GM18499 (cell line): ENCODE measurements around the gene GAS2.

Experiments used
- ATAC-seq: cut with Tn5 transposase; IDR thresholded peaks from one replicate; pipeline ENCODE4 v1.9.1; 2021; ENCODE audit warnings: moderate number of reproducible peaks; ENCODE audit not compliant: insufficient read depth, unreplicated experiment

The GAS2 gene

DNA sequence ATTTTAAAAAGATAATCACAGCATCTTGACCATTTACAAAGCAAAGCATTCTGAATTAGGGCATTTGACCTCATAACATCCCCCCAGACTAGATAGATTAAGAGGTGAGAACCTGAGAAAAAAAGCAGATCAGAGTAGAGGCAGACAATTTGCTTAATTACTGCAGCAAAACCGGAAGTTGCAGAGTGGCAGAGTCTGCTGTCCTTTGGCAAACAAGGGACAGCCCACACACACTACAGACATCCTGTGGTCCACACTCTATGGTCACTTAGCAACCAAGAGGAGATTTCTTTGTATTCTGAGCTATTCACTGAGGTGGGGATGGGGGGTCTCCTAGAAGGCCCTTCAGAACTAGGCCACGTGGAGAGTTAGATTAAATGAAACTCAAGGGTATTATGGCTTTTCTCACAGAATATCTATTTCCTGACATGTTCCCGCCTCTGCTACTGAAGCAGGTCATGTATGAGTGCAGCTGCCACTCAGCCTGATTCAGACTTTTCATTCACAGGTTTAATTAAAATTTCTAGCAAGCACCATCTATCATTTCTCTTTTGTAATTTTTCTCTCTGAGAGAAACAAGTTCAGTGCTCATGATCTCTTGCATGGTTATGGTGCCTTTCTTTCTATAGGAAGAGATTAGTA is 114.7 kb downstream of the GAS2 start:
- ATAC-seq: peak; percentile 76

DNA sequence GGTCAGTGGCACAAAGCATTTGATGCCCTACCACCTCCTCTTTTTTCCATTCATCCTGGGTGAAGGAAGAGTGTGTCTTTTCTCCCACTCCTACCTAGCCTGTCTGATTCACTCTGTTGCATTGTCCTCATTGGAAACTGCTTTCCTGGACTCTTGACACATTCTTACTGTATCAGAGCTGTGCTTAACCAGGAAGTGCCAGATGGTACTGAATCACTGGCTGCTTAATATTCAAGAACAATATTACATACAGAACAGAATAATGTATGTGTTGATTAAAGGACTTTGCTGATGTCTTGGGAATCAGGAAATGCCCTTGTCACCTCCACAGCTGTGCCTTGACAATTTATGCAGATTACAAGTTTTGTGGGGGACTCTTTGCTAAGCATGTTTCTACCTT is 118.8 kb downstream of the GAS2 start:
- ATAC-seq: no peak

DNA sequence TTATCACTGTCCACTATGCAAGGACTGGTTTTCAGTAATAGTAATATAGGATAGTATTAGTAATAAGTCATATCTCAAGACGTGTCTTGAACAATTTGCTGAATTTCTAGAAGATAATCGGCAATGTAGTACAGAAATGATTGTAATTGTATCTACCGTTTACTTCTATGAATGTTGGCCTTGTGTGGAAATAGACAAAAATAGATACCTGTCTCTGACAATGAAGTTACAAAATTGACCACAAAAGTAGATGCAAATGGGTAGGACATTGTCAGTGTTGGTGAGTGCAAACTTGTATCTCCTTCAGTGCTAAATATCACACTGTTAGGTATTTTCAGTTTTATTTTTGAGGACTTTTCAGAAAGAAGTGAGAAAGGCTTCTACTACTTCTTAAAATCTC is 120.1 kb downstream of the GAS2 start:
- peak; percentile 96 for ATAC-seq

DNA sequence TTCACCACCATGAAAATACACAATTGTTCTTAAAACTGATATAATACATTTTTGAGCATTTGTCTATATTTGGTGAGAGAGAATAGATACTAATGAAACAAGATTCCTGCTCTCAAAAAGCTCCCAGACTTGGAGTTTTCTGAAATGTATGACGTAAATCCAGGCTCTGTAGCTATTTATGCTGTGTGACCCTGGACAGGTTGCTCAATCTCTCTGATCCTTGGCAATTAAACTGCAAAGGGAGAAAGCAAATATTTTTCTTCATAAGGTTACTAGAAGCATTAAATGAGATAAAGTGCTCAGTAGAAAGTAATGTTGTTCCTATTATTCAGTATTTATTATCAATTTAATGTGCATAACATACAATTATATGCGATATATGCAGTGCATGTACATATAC is 120.6 kb downstream of the GAS2 start:
- no peak for ATAC-seq

DNA sequence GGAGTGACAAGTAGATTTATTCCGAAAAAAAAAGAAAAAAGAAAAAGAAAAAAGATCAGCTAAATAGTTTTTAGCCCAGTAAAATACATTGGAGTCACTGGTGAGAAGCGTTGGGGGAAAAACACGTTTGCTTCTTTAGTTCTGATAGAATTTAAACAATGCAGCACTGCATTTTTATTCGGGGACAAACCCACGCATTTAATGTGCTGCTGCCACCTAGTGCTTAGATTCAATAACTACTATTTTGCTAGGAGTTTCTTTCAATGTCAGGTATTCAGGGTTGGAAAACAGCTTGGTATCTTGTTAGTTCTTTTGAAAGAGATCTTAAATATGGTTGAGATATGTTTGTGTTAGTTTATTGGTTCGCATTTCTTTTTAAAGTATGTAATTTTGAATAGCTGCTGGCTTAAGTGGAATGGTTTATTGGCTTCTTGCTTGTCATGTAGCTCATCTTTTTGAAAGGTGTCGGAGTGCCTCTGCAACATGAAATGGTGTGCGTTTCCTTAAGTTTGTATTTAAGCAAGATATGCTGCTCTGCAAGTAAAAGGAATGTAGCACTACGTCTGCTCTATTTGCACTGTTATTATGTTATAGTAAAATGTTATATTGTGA is 121.2 kb downstream of the GAS2 start:
- ATAC-seq: no peak

DNA sequence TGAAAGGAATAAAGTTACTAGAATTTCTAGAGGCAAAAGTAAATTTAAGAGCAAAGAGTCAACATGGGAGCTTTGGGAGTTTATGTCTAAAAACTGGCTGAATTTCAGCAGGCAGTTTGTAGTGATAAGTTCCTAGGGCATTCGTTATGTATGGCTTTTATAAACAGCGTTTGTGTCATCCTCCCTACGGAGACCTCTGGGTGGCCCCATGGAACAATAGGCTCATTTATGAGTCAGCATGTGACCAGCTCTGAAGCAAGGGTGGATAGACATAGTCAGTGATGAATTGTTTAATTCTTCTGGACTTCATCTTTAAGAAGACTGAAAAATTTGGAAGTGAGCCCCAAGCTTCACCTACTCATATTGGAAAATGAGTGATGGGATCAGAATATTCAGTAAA is 126.1 kb downstream of the GAS2 start:
- ATAC-seq: no peak

DNA sequence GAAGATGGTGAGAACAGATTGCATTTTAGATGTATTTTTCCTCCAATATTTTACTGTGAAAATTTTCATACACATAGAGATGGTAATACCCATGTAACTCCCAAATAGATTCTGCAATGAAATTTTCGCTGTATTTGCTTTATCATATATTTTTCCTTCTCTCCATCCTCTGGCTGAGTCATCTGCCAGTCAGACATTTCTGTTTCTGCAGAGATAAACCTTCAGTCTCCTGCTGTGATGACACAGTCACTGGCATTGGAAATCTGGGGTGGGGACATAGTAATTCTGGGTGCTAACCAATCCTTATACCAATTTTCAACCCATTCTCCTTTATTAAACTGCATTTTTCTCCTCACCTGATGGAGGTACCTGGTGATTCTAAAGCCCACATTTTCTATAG is 129.5 kb downstream of the GAS2 start:
- no peak for ATAC-seq

DNA sequence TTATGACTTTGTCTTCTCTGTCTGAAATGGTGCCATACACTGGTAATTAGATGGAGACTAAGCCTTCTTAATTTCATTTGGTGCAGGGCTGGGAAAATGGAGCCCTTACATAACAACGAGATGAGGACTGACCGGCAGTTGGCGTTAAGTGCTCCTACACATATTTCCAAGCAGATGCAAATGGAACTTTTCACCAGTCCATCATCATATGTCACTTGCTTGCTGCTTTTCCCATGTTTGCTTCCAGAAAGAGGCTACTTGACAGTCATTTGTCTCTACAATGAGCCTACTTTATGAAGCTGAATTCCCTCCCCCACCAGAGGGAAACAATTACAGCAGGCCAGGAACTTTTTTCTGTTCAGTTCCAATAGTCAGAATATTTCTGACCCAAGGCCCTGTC is 130.6 kb downstream of the GAS2 start:
- ATAC-seq: no peak

DNA sequence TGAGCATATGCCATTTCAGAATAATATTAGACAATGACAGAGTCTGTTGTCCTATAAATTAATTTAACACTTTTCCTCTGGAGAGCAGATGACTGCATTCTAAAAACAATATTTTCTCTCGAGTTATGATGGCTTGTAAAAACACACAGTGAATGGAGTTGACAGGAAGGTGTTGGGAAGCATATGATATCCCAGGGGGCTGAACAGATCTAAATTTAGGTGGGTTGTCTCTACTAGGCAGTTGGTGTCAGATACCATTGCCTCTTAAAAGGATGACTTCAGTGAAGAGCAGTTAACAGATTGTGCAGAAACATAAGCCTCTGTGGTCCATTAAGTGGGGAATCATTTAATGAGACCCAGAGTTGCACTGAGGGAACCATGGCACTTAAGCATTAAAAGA is 132.5 kb downstream of the GAS2 start:
- ATAC-seq: no peak

DNA sequence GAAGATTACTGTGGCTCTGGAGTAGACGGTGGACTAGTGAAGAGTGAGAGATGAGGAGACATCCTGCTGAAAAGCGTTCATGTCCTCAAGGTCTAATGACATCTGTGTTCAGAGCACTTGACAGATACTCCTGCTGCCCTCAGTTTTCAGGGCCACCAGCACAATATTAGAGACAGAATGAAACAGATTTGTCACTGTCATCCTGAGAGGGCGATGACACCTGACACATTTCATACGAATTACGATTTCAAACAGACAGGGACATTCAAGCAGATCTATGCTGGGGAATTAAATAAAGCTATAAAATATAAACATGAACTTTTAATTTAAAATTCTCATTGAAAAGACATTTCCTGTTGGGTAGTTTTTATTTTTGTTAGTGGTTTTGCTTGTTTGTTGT is 134.1 kb downstream of the GAS2 start:
- ATAC-seq: no peak

DNA sequence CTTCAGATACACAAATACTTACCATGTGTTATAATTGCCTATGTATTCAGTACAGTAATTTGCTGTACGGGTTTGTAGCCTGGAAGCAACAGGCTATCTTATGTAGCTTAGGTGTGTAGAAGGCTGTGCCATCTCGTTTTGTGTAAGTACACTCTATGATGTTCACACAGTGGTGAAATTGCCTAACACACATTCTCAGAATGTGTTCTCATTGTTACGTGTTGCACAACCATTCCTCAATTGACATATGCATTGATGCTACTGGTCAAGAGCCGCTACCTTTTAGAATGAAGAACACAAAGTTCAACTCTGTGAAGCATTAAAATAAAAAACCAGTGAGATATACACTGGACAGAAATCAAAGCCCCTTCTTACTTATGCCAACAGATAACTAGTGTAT is 136.4 kb downstream of the GAS2 start:
- no peak for ATAC-seq

DNA sequence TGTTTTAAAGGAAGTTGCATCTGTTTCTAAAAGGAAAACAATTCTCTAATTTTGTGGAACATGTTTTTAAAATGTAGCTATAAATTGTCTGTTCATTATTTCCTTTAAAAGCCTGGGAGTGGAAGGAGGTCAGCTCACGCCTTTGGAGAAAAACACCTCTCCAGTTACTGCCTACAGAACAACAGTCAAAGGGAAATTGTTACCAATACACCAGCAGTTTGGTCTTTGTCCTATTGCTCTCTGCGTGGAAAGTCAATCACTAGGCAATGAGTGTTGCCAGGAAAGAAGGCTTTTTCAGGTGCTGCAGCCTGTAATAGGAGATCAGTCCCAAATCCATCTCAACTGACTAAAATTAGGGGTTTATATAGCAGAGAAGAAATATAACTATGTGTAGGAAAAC is 141.0 kb downstream of the GAS2 start:
- no peak for ATAC-seq

DNA sequence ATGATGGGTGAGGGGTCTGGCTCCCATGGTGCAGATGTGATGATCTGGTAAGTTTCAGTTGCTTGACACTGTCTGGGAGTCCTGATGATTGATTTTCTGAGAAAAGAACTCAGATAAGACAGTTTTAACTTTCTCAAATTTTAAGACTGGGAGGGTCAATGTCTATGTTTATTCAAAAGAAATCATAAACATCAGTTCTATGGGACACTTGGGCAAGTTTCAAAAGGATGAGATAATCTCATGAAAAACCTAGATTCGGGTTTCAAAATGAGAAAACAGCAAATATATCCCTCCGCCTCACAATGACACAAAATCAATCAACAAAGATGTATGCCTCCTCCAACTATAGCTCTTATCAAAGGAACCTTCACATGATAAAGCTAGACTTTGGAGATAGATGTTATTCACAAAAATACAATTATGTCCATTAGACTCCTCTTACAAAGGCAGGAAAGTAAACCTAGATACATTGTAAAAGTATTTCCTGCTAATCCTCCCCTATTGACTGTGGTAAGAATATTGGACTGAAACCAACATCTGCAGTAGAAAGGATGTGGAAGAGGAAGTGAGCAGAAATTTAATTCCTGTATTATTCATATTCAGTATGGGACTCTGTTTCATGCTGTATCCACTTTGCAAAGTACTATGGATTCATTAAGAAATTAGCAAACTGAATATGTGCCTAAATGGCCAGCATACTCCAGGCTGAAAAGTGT is 141.6 kb downstream of the GAS2 start:
- peak; percentile 97 for ATAC-seq

DNA sequence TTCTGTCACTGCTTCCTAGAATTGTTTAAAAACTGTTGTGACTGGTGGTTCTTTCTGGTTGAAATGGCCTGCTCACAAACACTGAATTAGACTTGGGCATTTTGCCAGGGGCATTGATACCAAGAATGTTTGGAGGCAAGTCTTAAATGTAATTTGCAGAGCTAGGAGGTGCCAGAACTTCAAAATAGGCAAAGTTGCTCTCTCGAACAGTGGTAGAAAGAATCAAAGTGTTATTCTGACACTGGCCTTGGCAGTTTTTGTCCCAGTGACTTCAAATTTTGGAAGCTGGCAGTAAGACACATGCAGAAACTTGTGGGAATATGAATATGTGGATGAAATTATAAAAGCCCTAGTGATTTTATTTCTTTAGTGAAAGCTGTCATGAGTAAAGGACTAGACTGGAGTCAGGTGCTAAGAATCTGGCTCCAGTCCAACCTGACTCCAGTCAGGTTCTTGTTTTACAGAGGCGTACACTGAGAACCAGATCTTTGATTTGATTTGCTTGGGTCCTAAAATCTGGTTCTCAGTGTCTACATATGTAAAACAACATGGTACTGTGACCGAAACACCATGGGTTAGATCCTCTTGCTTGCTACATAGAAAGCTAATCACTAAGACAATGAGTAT is 142.3 kb downstream of the GAS2 start:
- ATAC-seq: no peak

DNA sequence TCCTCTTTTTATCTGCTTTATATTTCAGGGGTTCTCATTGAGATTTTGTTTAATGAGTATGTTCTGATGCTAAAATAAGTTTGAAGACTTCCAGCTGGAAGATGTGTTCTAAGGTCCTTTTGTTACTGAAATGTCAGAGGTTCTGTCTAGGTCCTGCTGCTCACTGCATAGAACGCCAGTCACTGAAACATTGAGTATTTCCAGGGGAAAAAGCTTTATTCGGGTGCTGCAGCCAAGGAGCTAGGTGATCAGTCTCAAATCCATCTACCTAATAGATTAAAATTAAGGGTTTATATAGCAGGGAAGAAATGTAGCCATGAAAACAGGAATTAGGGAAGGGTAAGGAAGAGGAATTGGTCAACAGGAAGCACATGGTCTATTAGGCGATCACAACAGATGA is 143.5 kb downstream of the GAS2 start:
- ATAC-seq: no peak

DNA sequence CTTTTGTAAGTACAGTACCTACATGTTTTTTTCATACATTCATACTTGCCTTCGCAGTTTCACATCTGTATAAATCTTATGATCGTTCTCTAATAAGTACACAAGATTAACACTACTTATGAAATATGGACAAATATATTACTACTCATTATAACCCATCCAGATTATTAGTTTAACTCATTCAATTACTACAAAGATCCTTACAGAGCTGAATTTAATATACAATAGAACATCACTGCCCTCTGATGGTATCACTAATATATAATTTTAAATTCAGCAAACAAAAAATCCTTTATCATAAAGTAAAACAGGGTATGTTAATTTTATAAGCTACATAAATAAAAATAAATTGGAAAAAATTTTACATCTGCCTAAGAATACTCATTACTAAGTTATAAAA is 155.8 kb downstream of the GAS2 start:
- ATAC-seq: no peak

DNA sequence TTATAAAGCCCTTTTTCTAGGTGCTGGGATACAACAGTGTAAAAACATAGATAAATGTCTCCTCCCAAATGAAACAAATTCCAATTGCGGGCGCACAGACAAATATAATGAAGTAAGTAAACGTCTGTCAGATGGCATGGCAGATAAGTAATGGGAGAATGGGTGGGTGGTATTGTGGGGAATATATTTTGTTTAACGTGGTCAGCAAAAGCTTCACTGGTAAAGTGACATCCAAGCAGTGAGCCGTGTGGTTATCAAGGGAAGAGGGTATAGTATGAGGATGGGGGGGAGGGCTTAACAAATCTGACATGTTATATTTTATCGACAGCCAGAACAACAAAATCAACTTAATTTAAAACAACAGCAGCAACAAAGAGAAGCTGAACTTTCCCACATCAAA is 162.0 kb downstream of the GAS2 start:
- no peak for ATAC-seq

DNA sequence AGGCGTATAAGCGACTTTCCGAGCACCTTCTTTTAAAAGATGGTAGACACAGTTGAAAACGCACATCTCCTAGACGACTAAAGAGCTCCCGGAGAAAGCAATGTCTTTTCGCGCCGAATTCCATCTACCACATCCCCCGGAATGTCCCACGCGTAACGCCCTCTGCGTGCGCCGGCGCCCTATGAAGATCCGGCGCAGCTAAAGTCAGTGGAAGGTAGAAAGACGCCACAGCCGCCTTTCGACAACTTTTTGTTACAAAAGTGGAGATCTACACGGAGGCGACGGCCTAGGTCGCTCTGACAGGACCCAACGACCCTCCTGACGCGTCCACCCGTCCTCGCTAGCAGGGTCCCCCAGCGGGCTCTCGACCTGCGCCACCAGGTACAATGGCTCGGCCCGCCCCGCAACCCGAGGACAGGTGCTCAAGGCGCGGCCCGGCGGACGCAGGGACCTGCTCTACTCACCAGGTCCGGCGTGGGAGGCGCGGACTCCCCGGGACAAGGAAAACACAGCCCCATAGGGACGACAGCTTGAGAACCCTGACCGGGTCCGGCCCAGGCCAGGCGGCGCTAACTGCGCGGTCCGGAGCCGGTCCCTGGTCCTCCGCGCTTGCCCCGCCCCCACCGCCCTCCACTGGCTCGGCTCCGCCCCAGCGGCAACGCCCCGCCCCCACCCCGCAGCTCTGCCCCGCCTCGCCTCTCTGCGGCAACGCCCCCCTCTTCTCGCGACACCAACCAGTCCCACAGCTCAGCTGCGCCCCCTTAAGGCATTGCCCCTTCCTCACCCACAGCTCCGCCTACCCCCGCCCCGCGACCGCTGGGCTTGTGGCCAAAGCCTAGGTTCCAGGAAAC is 163.0 kb downstream of the GAS2 start, which contains the start of gene SVIP:
Gene SVIP (minus strand): TSS at position 571 of the 851 bp plus-strand sequence. CDS start 53 bp downstream, at position 518.
- ATAC-seq: peak; percentile 86

DNA sequence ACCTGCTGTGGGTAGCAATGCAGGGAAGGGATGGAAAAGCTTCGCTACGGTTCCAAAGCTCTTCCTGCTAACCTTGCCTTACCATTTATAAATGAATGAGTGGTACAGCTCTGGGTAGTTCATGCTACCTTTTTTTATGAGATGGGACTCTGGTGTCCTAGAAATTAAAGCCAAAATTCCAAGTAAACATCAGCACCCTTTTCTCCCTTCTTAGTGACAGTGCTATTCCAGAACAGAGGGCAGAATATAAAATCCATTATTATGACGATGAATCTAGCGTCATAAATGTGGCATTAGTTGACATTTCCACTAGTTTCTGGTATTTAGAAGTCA is 163.6 kb downstream of the GAS2 start:
- no peak for ATAC-seq

DNA sequence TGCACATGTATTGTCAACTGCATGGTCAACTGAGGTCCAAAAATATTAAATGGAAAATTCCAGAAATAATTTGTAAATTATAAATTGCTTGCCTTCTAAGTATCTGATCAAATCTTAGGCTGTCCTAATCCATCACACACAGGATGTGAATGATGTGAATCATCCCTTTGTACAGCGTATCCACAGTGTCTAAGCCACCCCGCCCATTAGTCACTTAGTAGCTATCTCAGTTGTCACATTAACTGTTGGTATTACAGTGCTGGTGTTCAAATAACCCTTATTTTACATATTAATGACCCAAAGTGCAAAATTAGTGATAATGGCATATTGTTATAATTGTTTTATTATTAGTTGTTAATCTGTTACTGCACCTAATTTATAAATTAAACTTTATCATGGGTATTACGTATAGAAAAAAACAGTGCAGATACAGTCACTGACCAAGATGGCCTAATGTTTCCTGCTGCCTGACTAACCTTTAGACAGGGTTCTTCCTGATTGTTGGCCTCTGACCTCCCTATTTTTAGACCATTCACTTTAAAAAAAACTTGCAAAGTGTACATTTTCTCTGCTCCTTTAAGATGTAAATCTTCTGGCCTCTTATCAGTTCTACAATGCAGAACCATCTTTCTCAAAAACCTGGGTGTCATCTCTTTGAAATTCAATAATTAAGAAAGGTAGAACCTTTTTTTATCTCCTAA is 166.1 kb downstream of the GAS2 start:
- no peak for ATAC-seq
